ENCODE measurements around the gene RGL4. TPM values are rescaled to one million over a fixed set of nuclear protein-coding genes. Genes with fewer than 3 reads are reported as not detected.
"Not testable (repeated sequence)": the region's sequence is repeated elsewhere in the genome, so short reads cannot be mapped to it uniquely, and the experiment has no call there.

Gene RGL4
- polyA plus RNA-seq, 4 donors, result 1.8 to 3.1 (median 2.1) TPM

- no peak for DNase-seq (ENCODE audit: low read depth in 4 of 4, low spot score in 3 of 4)
These were observed 31.3 kb downstream of the RGL4 start for GRCh38 chr22:23722160-23722559.

- no peak for DNase-seq (ENCODE audit: low read depth in 4 of 4, low spot score in 3 of 4)
These were observed 31.9 kb downstream of the RGL4 start for GRCh38 chr22:23722724-23723123.

- not testable (repeated sequence) for DNase-seq (ENCODE audit: low read depth in 4 of 4, low spot score in 3 of 4)
These were observed 37.3 kb downstream of the RGL4 start for GRCh38 chr22:23728108-23728507.

GRCh38 chr22:23737696-23738095, 46.9 kb downstream of the RGL4 start:
- no peak for DNase-seq (ENCODE audit: low read depth in 4 of 4, low spot score in 3 of 4)

GRCh38 chr22:23742505-23743264, 51.9 kb downstream of the RGL4 start:
- no peak for DNase-seq (ENCODE audit: low read depth in 4 of 4, low spot score in 3 of 4)

GRCh38 chr22:23743303-23743705, 52.5 kb downstream of the RGL4 start:
- no peak for DNase-seq (ENCODE audit: low read depth in 4 of 4, low spot score in 3 of 4)

GRCh38 chr22:23744001-23744400, 53.2 kb downstream of the RGL4 start:
- DNase-seq (ENCODE audit: low read depth in 4 of 4, low spot score in 3 of 4), result no peak

GRCh38 chr22:23744485-23744884, 53.7 kb downstream of the RGL4 start:
- no peak for DNase-seq (ENCODE audit: low read depth in 4 of 4, low spot score in 3 of 4)

- DNase-seq (ENCODE audit: low read depth in 4 of 4, low spot score in 3 of 4), result no peak
These were observed 55.0 kb downstream of the RGL4 start for GRCh38 chr22:23745791-23746190.

Other genes with a start within 250 kb of the RGL4 start
- 1 to 10 TPM in 1 of 4 donors, under 1 TPM in 3; 0.49 to 1.6 (median 0.74) TPM for gene IGLL1, start 110.7 kb upstream of the RGL4 start, polyA plus RNA-seq (ENCODE audit: insufficient read length in 4 of 4)
- 1 to 10 TPM; 1.1 to 2.8 (median 2.3) TPM for gene DRICH1, start 58.7 kb upstream of the RGL4 start, polyA plus RNA-seq (ENCODE audit: insufficient read length in 4 of 4)
- 1 to 10 TPM; 5.0 to 5.8 (median 5.5) TPM for gene ZNF70, start 60.1 kb downstream of the RGL4 start, polyA plus RNA-seq (ENCODE audit: insufficient read length in 4 of 4)
- gene VPREB3, start 63.4 kb downstream of the RGL4 start, polyA plus RNA-seq (ENCODE audit: insufficient read length in 4 of 4), result 1 to 10 TPM in 1 of 4 donors, under 1 TPM in 3; 0.69 to 1.3 (median 0.78) TPM
- 1 to 10 TPM; 2.3 to 3.5 (median 2.5) TPM for gene C22orf15, start 72.0 kb downstream of the RGL4 start, polyA plus RNA-seq (ENCODE audit: insufficient read length in 4 of 4)
- 10 to 100 TPM; 79.3 to 96.3 (median 83.1) TPM for gene CHCHD10, start 77.0 kb downstream of the RGL4 start, polyA plus RNA-seq (ENCODE audit: insufficient read length in 4 of 4)
- 10 to 100 TPM; 12.1 to 25.4 (median 19.8) TPM for gene MMP11, start 81.8 kb downstream of the RGL4 start, polyA plus RNA-seq (ENCODE audit: insufficient read length in 4 of 4)
- 100 to 1,000 TPM; 193 to 206 (median 194) TPM for gene SMARCB1, start 96.0 kb downstream of the RGL4 start, polyA plus RNA-seq (ENCODE audit: insufficient read length in 4 of 4)
- 1 to 10 TPM; 3.6 to 6.1 (median 4.7) TPM for gene DERL3, start 148.0 kb downstream of the RGL4 start, polyA plus RNA-seq (ENCODE audit: insufficient read length in 4 of 4)
- gene SLC2A11, start 166.9 kb downstream of the RGL4 start, polyA plus RNA-seq (ENCODE audit: insufficient read length in 4 of 4), result 10 to 100 TPM; 24.9 to 32.9 (median 27.7) TPM
- 100 to 1,000 TPM; 174 to 366 (median 191) TPM for gene MIF, start 203.4 kb downstream of the RGL4 start, polyA plus RNA-seq (ENCODE audit: insufficient read length in 4 of 4)

Data from right renal pelvis (tissue), 4 donors.